Smooth muscle cell (in vitro differentiated cells): Measurements from ENCODE around the gene STARD10. TPM values are rescaled to one million over a fixed set of nuclear protein-coding genes. Genes with fewer than 3 reads are reported as not detected.
A peak's percentile ranks its signal among the peaks of the same experiment; 100 is the strongest.

Experiments used
- DNase-seq: peaks from one replicate; lab custom pipeline; 2025; ENCODE audit not compliant: unreplicated experiment; lab: John Stamatoyannopoulos, UW
- H2AFZ ChIP-seq: fragments of 200-600 bp; sonication (generic); 2 replicates; pipeline ENCODE4 v1.6.0; 2016; ENCODE audit warnings: antibody characterized with exemption, low read depth, mild to moderate bottlenecking
- H3F3A ChIP-seq: fragments of 200-600 bp; sonication (generic); 2 replicates; pipeline ENCODE4 v1.6.0; 2017; ENCODE audit warnings: antibody characterized with exemption, low read depth
- H3K27ac ChIP-seq: fragments of 200-600 bp; sonication (generic); 2 replicates; pipeline ENCODE4 v1.5.1; 2016; ENCODE audit warnings: low read depth, mild to moderate bottlenecking
- H3K27me3 ChIP-seq: fragments of 200-600 bp; sonication (generic); 2 replicates; pipeline ENCODE4 v1.6.1; 2016; ENCODE audit warnings: low read depth, mild to moderate bottlenecking
- H3K36me3 ChIP-seq: fragments of 200-600 bp; sonication (generic); 2 replicates; pipeline ENCODE4 v1.5.1; 2016; ENCODE audit warnings: low read depth
- H3K4me1 ChIP-seq: fragments of 200-600 bp; sonication (generic); 2 replicates; pipeline ENCODE4 v1.5.1; 2016; ENCODE audit warnings: low read depth
- H3K4me2 ChIP-seq: fragments of 200-600 bp; sonication (generic); 2 replicates; pipeline ENCODE4 v1.6.0; 2016; ENCODE audit warnings: mild to moderate bottlenecking
- H3K4me3 ChIP-seq: fragments of 200-600 bp; sonication (generic); 2 replicates; pipeline ENCODE4 v1.5.1; 2016; ENCODE audit warnings: mild to moderate bottlenecking
- H3K79me2 ChIP-seq: fragments of 200-600 bp; sonication (generic); 2 replicates; pipeline ENCODE4 v1.6.0; 2016; ENCODE audit warnings: low read depth, mild to moderate bottlenecking
- H3K9ac ChIP-seq: fragments of 200-600 bp; sonication (generic); 2 replicates; pipeline ENCODE4 v1.6.0; 2016; ENCODE audit warnings: low read depth
- H3K9me3 ChIP-seq: fragments of 200-600 bp; sonication (generic); replicated peaks from 2 replicates; pipeline ENCODE4 v1.5.1; 2016; ENCODE audit warnings: low read depth
- H4K20me1 ChIP-seq: fragments of 200-600 bp; sonication (generic); 2 replicates; pipeline ENCODE4 v1.6.0; 2016; ENCODE audit warnings: low read depth
- CTCF ChIP-seq: fragments of 200-600 bp; sonication (generic); IDR thresholded peaks from 2 replicates; pipeline ENCODE4 v1.5.1; 2017; ENCODE audit warnings: borderline replicate concordance, mild to moderate bottlenecking, antibody characterized with exemption; ENCODE audit not compliant: insufficient read depth, poor library complexity, severe bottlenecking
- WGBS: methylation state at CpG from one replicate; pipeline ENCODE4 v1.1.7; 2016; ENCODE audit warnings: low lambda C conversion rate; 5-methylcytosine and 5-hydroxymethylcytosine counted together
- polyA plus RNA-seq: library from polyadenylated mRNA; unstranded; fragments of >200 nt; fragmentation: Nextera tagmentation; extraction: Ambion mirVana; gene quantifications from 2 replicates; pipeline ENCODE4 v1.2.1, GENCODE V29; 2016
- total RNA-seq: library from RNA; depleted of rRNA; stranded (reverse); fragments of >200 nt; gene quantifications from 2 replicates; pipeline ENCODE4 v1.2.3, GENCODE V29; 2014

STARD10 gene
- 87.7 and 113 TPM in 2 replicates for total RNA-seq
- polyA plus RNA-seq: 130 and 249 TPM in 2 replicates

- Histone ChIP-seq H3K9ac (peak within 1 kb of the TSS; percentile 84), H3K4me2 (peak within 1 kb of the TSS; percentile 85), H4K20me1 (no peaks in the 10 kb centered on the region), H3K9me3 (no peaks in the 10 kb centered on the region), H3F3A (peaks cover 7% of the 10 kb centered on the region), H3K4me3 (peak within 1 kb of the TSS; percentile 69), H2AFZ (peak within 1 kb of the TSS; percentile 71), H3K36me3 (no peaks in the 10 kb centered on the region), H3K27me3 (no peaks in the 10 kb centered on the region), H3K27ac (peak within 1 kb of the TSS; percentile 97), H3K4me1 (peaks cover 16% of the 10 kb centered on the region), H3K79me2 (no peaks in the 10 kb centered on the region)
- 2% methylated on average over 55 of the region's 55 CpGs for WGBS
- TF ChIP-seq CTCF: peak; percentile 97
- DNase-seq: peak; percentile 97
Measured at GRCh38 chr11:72793425-72794367, at the start of gene STARD10. STARD10 (minus strand) TSS chr11:72794047; CDS start chr11:72781181, 12,866 bp downstream.

GRCh38 chr11:72842653-72843330 is 48.9 kb upstream of the STARD10 start:
- no peaks in the 10 kb centered on the region for H3K79me2 ChIP-seq
- H3K9ac ChIP-seq: no peak overlapping the region
- DNase-seq: no peak
- no peaks in the 10 kb centered on the region for H3K9me3 ChIP-seq
- H3K36me3 ChIP-seq: no peaks in the 10 kb centered on the region
- H3K4me2 ChIP-seq: no peak overlapping the region
- no peak for TF ChIP-seq CTCF
- H4K20me1 ChIP-seq: no peaks in the 10 kb centered on the region
- no peak overlapping the region for H3K4me3 ChIP-seq
- H3K4me1 ChIP-seq: peaks cover 11% of the 10 kb centered on the region
- 71% methylated on average over 14 of the region's 14 CpGs for WGBS
- H2AFZ ChIP-seq: no peak overlapping the region
- peaks cover 33% of the 10 kb centered on the region for H3F3A ChIP-seq
- H3K27me3 ChIP-seq: no peaks in the 10 kb centered on the region
- H3K27ac ChIP-seq: peak overlapping the region; percentile 92

DNA sequence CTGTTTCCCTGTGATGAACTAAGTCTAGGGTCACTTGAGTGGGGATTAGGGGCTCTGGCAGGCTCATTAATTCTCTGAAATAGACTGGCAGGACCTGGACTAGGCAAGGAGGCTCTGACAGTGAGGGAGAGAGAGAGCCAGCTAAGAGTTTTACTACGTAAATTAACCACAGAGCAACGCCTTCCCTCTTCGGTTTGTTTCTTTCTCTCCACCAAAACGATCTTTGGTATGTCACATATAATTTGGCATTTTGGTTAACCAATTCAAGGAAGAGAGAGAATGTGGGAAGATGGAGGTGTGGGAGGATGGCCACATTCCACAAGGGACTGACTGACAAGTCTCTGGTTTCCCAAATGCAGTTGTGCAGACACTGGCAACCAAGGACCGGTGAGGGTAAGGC is 48.3 kb upstream of the STARD10 start:
- Histone ChIP-seq H3K9ac (no peak overlapping the region), H3K27ac (peak overlapping the region; percentile 92), H3K4me1 (peaks cover 11% of the 10 kb centered on the region), H3K4me2 (no peak overlapping the region), H3K79me2 (no peaks in the 10 kb centered on the region), H3K4me3 (no peak overlapping the region), H3K36me3 (no peaks in the 10 kb centered on the region), H4K20me1 (no peaks in the 10 kb centered on the region), H3K9me3 (no peaks in the 10 kb centered on the region), H3F3A (peaks cover 33% of the 10 kb centered on the region), H3K27me3 (no peaks in the 10 kb centered on the region), H2AFZ (no peak overlapping the region)
- no peak for DNase-seq
- WGBS: 44% methylated on average over 5 of the region's 5 CpGs
- TF ChIP-seq CTCF: no peak
